HEK293 (cell line): ENCODE data around the gene CD48.

Source experiments
- CTCF ChIP-seq: fragments of 450-650 bp; formaldehyde crosslinking; IDR thresholded peaks from 2 replicates; pipeline ENCODE4 v1.5.1; 2016; ENCODE audit warnings: missing biosample characterization, missing genetic modification characterization
- REST ChIP-seq: fragments of 450-650 bp; formaldehyde crosslinking; IDR thresholded peaks from 2 replicates; pipeline ENCODE4 v1.5.1; 2016; ENCODE audit warnings: missing biosample characterization, missing genetic modification characterization
- ZNF140 ChIP-seq: fragments of 450-650 bp; formaldehyde crosslinking; IDR thresholded peaks from 2 replicates; pipeline ENCODE4 v1.5.1; 2016; ENCODE audit warnings: missing biosample characterization, missing genetic modification characterization
- ZNF664 ChIP-seq: fragments of 450-650 bp; formaldehyde crosslinking; IDR thresholded peaks from 2 replicates; pipeline ENCODE4 v1.5.1; 2016; ENCODE audit warnings: missing biosample characterization, missing genetic modification characterization

GRCh38 chr1:160746836-160747500 lies 35.3 kb upstream of the CD48 start:
- no peak for TF ChIP-seq CTCF (tag by site-specific recombination)
- no peak for TF ChIP-seq REST (tag by site-specific recombination)
- no peak for TF ChIP-seq ZNF664 (tag by site-specific recombination)
- no peak for TF ChIP-seq ZNF140 (tag by site-specific recombination)
